Measurements from ENCODE around the gene JPT2. TPM values are rescaled to one million over a fixed set of nuclear protein-coding genes. Genes with fewer than 3 reads are reported as not detected.

JPT2 gene
- total RNA-seq, 1 experiment from 2014 or later, result 113 TPM

- no peak overlapping the region for H3K4me2 ChIP-seq (ENCODE audit: low read length)
- H3K36me3 ChIP-seq (ENCODE audit: control insufficient read depth in 1 of 2, insufficient read depth in 2 of 2, low read length in 2 of 2), result no peaks in the 10 kb centered on the region
- no peaks in the 10 kb centered on the region for H3K9me3 ChIP-seq (ENCODE audit: control insufficient read depth in 1 of 2, insufficient read depth in 1 of 2, low read depth in 1 of 2, low read length in 2 of 2)
- no peak overlapping the region for H3K4me3 ChIP-seq (replicated peaks in 1 of 2; ENCODE audit: low read depth in 1 of 2, low read length in 2 of 2)
- ChIA-PET CTCF (no interaction called here), POLR2A (no interaction called here), RAD21 (ENCODE audit: low non-redundant PET in 1 of 2, low total read pairs in 2 of 2, uncharacterized antibody in 2 of 2, unreplicated experiment in 2 of 2) (no interaction called here)
- H4K20me1 ChIP-seq (ENCODE audit: insufficient read depth), result no peaks in the 10 kb centered on the region
- H3K4me1 ChIP-seq (ENCODE audit: control insufficient read depth in 1 of 2, insufficient read depth in 2 of 2, low read length in 2 of 2), result peaks cover 17 to 23% of the 10 kb centered on the region in 2 experiments
- intact Hi-C loops (cut with micrococcal nuclease), result no loop called here
- no peak for ATAC-seq
- no peaks in the 10 kb centered on the region for H3K9me2 ChIP-seq (ENCODE audit: insufficient read depth)
- no peaks in the 10 kb centered on the region for H3K27me3 ChIP-seq (ENCODE audit: insufficient read depth, low read length)
- H3K79me2 ChIP-seq (ENCODE audit: insufficient read depth, low read length), result peaks cover 90% of the 10 kb centered on the region
- H3K9ac ChIP-seq (ENCODE audit: low read length), result no peak overlapping the region
- no peak overlapping the region for H3K27ac ChIP-seq (ENCODE audit: low read depth, low read length)
- no peak overlapping the region for H2AFZ ChIP-seq (ENCODE audit: low read depth, low read length, poor library complexity, severe bottlenecking)
- TF ChIP-seq EGR1 (IDR thresholded peaks at IDR 0.05; ENCODE audit: low read depth) (no peak), POLR2AphosphoS5 (IDR thresholded peaks at IDR 0.05; ENCODE audit: low read depth, low read length) (no peak), YY1 (IDR thresholded peaks at IDR 0.05; ENCODE audit: extremely low read depth, insufficient replicate concordance, low read depth, low read length) (no peak), TCF7L2 (IDR thresholded peaks at IDR 0.05; ENCODE audit: borderline replicate concordance, extremely low read depth, insufficient read depth, insufficient read length) (no peak), SRF (IDR thresholded peaks at IDR 0.05; ENCODE audit: low read depth) (no peak), JUND (IDR thresholded peaks at IDR 0.05) (no peak), EZH2 (IDR thresholded peaks at IDR 0.05) (no peak), SP1 (IDR thresholded peaks at IDR 0.05; ENCODE audit: low read depth) (no peak), SIN3A (IDR thresholded peaks at IDR 0.05; ENCODE audit: low read depth) (no peak), FOSL1 (IDR thresholded peaks at IDR 0.05; ENCODE audit: low read depth) (no peak), EZH2phosphoT487 (IDR thresholded peaks at IDR 0.05; ENCODE audit: borderline replicate concordance) (no peak), POLR2A (IDR thresholded peaks at IDR 0.05; ENCODE audit: borderline replicate concordance, extremely low read depth, insufficient read depth, insufficient read length) (no peak), REST (IDR thresholded peaks at IDR 0.05; ENCODE audit: low read depth) (no peak), ATF3 (IDR thresholded peaks at IDR 0.05) (no peak), ZBTB33 (IDR thresholded peaks at IDR 0.05; ENCODE audit: extremely low read depth, insufficient replicate concordance, low read length) (no peak), ZNF274 (IDR thresholded peaks at IDR 0.05; ENCODE audit: low read depth, low read length) (no peak), CTCF (IDR thresholded peaks at IDR 0.05 in 2 of 3, conservative IDR thresholded peaks at IDR 0.05 in 1 of 3; ENCODE audit: borderline replicate concordance in 1 of 3, insufficient read depth in 1 of 3, low read depth in 2 of 3, low read length in 2 of 3) (no peak)
- no peak for DNase-seq (ENCODE audit: low read depth, low spot score)
- no TSS peak for BruUV-seq (replicated peaks)
Observed at GRCh38 chr16:1713933-1714332, 35.9 kb downstream of the JPT2 start.

All from HCT116 (cell line).